ENCODE measurements around the gene KIF26B. TPM values are rescaled to one million over a fixed set of nuclear protein-coding genes. Genes with fewer than 3 reads are reported as not detected.

Gene KIF26B
- total RNA-seq, 1 donor from 2014 or later: 2.1 TPM

GRCh38 chr1:245246433-245246832 is 91.6 kb downstream of the KIF26B start:
- FAIRE-seq (no peak), DNase-seq (ENCODE audit: low read depth) (no peak)
- Histone ChIP-seq H3K4me3 (ENCODE audit: low read depth, low read length) (no peak overlapping the region), H3K36me3 (ENCODE audit: control insufficient read depth, insufficient read depth, low read length) (no peaks in the 10 kb centered on the region), H3K27me3 (ENCODE audit: control insufficient read depth, insufficient read depth, low read length) (no peaks in the 10 kb centered on the region)
- no peak for TF ChIP-seq CTCF (IDR thresholded peaks at IDR 0.05; ENCODE audit: insufficient read depth, low read length, severe bottlenecking)

- Histone ChIP-seq H3K36me3 (ENCODE audit: control insufficient read depth, insufficient read depth, low read length) (no peaks in the 10 kb centered on the region), H3K4me3 (ENCODE audit: low read depth, low read length) (no peak overlapping the region), H3K27me3 (ENCODE audit: control insufficient read depth, insufficient read depth, low read length) (no peaks in the 10 kb centered on the region)
- DNase-seq (ENCODE audit: low read depth) (no peak), FAIRE-seq (no peak)
- no peak for TF ChIP-seq CTCF (IDR thresholded peaks at IDR 0.05; ENCODE audit: insufficient read depth, low read length, severe bottlenecking)
Measured at GRCh38 chr1:245247356-245247755, 92.6 kb downstream of the KIF26B start.

- no peak for FAIRE-seq
- no peak for TF ChIP-seq CTCF (IDR thresholded peaks at IDR 0.05; ENCODE audit: insufficient read depth, low read length, severe bottlenecking)
- Histone ChIP-seq H3K4me3 (ENCODE audit: low read depth, low read length) (no peak overlapping the region), H3K36me3 (ENCODE audit: control insufficient read depth, insufficient read depth, low read length) (no peaks in the 10 kb centered on the region), H3K27me3 (ENCODE audit: control insufficient read depth, insufficient read depth, low read length) (no peaks in the 10 kb centered on the region)
- no peak for DNase-seq (ENCODE audit: low read depth)
Measured at GRCh38 chr1:245247801-245248200, 93.0 kb downstream of the KIF26B start.

- DNase-seq (ENCODE audit: low read depth) (peak; percentile 56), FAIRE-seq (no peak)
- no peak overlapping the region for H3K4me3 ChIP-seq (ENCODE audit: low read depth, low read length)
- H3K36me3 ChIP-seq (ENCODE audit: control insufficient read depth, insufficient read depth, low read length): no peaks in the 10 kb centered on the region
- H3K27me3 ChIP-seq (ENCODE audit: control insufficient read depth, insufficient read depth, low read length): no peaks in the 10 kb centered on the region
- TF ChIP-seq CTCF (IDR thresholded peaks at IDR 0.05; ENCODE audit: insufficient read depth, low read length, severe bottlenecking): no peak
Measured at GRCh38 chr1:245248231-245248731, 93.5 kb downstream of the KIF26B start.

GRCh38 chr1:245255783-245256182 is 101.0 kb downstream of the KIF26B start:
- Histone ChIP-seq H3K36me3 (ENCODE audit: control insufficient read depth, insufficient read depth, low read length) (no peaks in the 10 kb centered on the region), H3K27me3 (ENCODE audit: control insufficient read depth, insufficient read depth, low read length) (no peaks in the 10 kb centered on the region), H3K4me3 (ENCODE audit: low read depth, low read length) (no peak overlapping the region)
- no peak for FAIRE-seq
- DNase-seq (ENCODE audit: low read depth): no peak
- TF ChIP-seq CTCF (IDR thresholded peaks at IDR 0.05; ENCODE audit: insufficient read depth, low read length, severe bottlenecking): no peak

GRCh38 chr1:245256528-245256927 is 101.7 kb downstream of the KIF26B start:
- H3K4me3 ChIP-seq (ENCODE audit: low read depth, low read length): no peak overlapping the region
- DNase-seq (ENCODE audit: low read depth): no peak
- no peaks in the 10 kb centered on the region for H3K27me3 ChIP-seq (ENCODE audit: control insufficient read depth, insufficient read depth, low read length)
- H3K36me3 ChIP-seq (ENCODE audit: control insufficient read depth, insufficient read depth, low read length): no peaks in the 10 kb centered on the region
- FAIRE-seq: no peak
- TF ChIP-seq CTCF (IDR thresholded peaks at IDR 0.05; ENCODE audit: insufficient read depth, low read length, severe bottlenecking): no peak

Data from bronchial epithelial cell (primary cell).